T-helper 17 cell (primary cell): ENCODE data around the gene HES4. TPM values are rescaled to one million over a fixed set of nuclear protein-coding genes. Genes with fewer than 3 reads are reported as not detected.
"Not testable (repeated sequence)": the region's sequence is repeated elsewhere in the genome, so short reads cannot be mapped to it uniquely, and the experiment has no call there.

Experiments used
- ATAC-seq: fragments of 150-1000 bp; cut with Tn5 transposase; 2 replicates; pipeline ENCODE4 v1.10.0; 2021; ENCODE audit warnings: mild to moderate bottlenecking, moderate library complexity
- DNase-seq, 3 donors: peaks; one replicate each; pipeline versions ENCODE4 v3.0.0 to v3.0.0-alpha.2; 2020 to 2021
- H3K9me3 ChIP-seq: one replicate; pipeline ENCODE4 v1.7.0; 2013; ENCODE audit warnings: low read length, mild to moderate bottlenecking; ENCODE audit not compliant: control insufficient read depth, poor library complexity, severe bottlenecking
- H3K27ac Mint-ChIP-seq: one replicate; pipeline ENCODE4 v1.8.0; 2022; ENCODE audit warnings: mild to moderate bottlenecking, moderate library complexity, mixed read lengths
- H3K27me3 Mint-ChIP-seq: one replicate; pipeline ENCODE4 v1.8.0; 2022; ENCODE audit warnings: mixed read lengths
- H3K36me3 Mint-ChIP-seq: one replicate; pipeline ENCODE4 v1.8.0; 2022; ENCODE audit warnings: low read depth, mixed read lengths
- H3K4me1 Mint-ChIP-seq: one replicate; pipeline ENCODE4 v1.8.0; 2022; ENCODE audit warnings: mild to moderate bottlenecking, mixed read lengths
- H3K4me3 Mint-ChIP-seq: one replicate; pipeline ENCODE4 v1.8.0; 2022; ENCODE audit warnings: mild to moderate bottlenecking, moderate library complexity, mixed read lengths
- total RNA-seq, 4 donors: library from RNA in 2 of 4; stranded (reverse) in 2 of 4; gene quantifications; one replicate each; pipeline ENCODE4 v1.2.3 and lab custom pipeline; 2022 to 2026

HES4 gene
- total RNA-seq, 2 donors from 2014 or later: 9.6 to 10.5 TPM

GRCh38 chr1:981491-981954 is 18.4 kb downstream of the HES4 start:
- H3K27me3 Mint-ChIP-seq: peaks cover 35% of the 10 kb centered on the region
- H3K36me3 Mint-ChIP-seq: no peaks in the 10 kb centered on the region
- peak in 1 of 3 donors; percentile 10 for DNase-seq
- H3K27ac Mint-ChIP-seq: no peak overlapping the region
- no peak overlapping the region for H3K4me3 Mint-ChIP-seq
- peaks cover 3% of the 10 kb centered on the region for H3K4me1 Mint-ChIP-seq
- ATAC-seq: no peak
- no peaks in the 10 kb centered on the region for H3K9me3 ChIP-seq

DNA sequence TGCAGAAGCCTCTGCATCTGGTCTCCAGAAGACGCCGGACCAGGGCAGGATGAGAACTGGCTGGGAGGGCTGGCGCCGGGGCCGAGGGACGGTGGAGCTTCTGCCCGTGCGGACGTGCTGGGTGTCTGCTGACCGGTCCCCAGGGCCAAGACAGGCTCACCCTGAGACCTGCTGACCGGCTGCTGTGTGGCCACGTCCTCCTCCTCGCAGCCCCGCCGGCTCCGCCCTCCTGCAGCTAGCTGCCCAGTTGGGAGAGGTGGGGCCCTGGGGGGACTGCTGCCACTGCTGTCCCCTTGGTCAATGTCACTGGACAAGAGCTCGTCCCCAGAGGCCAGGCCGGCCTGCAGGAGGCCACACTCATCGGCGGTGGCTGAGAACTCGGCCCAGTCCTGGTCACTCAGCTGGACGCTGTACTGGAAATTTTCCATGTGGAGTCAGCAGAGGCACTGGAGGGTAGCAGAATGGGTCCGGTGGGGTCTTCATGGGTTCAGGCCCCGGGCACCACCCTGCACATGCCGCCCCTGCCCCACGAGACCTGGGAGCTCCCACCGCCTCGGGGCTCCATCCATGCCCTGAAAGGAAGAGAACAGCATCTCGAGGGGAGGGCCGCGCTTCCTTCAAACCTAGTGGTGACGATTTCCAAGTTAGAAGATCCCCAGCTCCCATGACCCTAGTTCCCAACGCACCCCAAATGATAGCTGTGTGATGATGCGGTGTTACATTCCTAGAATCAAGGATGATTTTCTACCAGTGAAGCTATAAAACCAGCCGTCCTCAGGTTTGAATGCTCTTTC is 19.1 kb downstream of the HES4 start:
- Mint-ChIP-seq H3K36me3 (no peaks in the 10 kb centered on the region), H3K27ac (no peak overlapping the region), H3K4me3 (no peak overlapping the region), H3K27me3 (peaks cover 30% of the 10 kb centered on the region), H3K4me1 (peaks cover 5% of the 10 kb centered on the region)
- no peak for DNase-seq
- H3K9me3 ChIP-seq: no peaks in the 10 kb centered on the region
- no peak for ATAC-seq

DNA sequence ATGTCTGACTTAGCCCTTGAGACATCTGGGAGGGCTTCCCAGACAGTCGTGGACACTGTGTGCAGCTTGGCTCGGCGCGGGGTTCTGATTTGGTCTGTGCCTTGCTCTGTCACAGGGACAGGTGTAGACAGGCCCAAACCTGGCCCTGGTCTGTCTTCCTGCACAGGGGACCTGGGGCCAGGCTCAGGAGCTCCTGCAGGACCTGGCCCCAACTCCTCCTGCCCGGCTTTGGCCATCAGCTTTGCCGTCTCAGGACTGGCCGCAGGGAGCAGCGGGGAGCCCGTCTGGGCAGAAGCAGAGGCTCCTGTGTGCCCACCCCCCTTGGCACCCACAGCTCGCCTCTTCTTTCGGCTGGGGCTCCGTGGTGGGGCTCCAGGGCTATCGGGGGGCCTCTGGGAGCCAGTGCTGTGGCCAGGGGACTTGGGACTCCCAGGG is 19.7 kb downstream of the HES4 start:
- H3K27me3 Mint-ChIP-seq: peaks cover 27% of the 10 kb centered on the region
- H3K4me1 Mint-ChIP-seq: peaks cover 9% of the 10 kb centered on the region
- DNase-seq (no peak), ATAC-seq (no peak)
- no peak overlapping the region for H3K4me3 Mint-ChIP-seq
- no peak overlapping the region for H3K27ac Mint-ChIP-seq
- H3K9me3 ChIP-seq: no peaks in the 10 kb centered on the region
- H3K36me3 Mint-ChIP-seq: no peaks in the 10 kb centered on the region

DNA sequence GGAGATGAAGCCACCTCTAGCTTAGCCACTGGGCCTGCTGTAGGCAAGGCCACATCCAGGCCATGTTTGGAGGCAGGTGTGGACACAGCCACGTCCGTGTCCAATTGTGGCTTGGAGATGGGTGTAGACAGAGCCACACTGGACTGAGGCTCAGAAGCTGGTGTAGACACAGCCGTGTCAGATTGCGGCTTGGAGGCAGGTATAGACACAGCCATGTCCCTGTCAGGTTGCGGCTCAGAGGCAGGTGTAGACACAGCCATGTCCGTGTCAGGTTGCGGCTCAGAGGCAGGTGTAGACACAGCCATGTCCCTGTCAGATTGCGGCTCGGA is 20.2 kb downstream of the HES4 start:
- ATAC-seq (no peak), DNase-seq (no peak)
- H3K9me3 ChIP-seq: no peaks in the 10 kb centered on the region
- Mint-ChIP-seq H3K4me1 (peaks cover 9% of the 10 kb centered on the region), H3K27me3 (peaks cover 24% of the 10 kb centered on the region), H3K4me3 (no peak overlapping the region), H3K27ac (no peak overlapping the region), H3K36me3 (no peaks in the 10 kb centered on the region)

- no peak overlapping the region for H3K27ac Mint-ChIP-seq
- no peak overlapping the region for H3K4me3 Mint-ChIP-seq
- DNase-seq (no peak), ATAC-seq (no peak)
- peaks cover 24% of the 10 kb centered on the region for H3K27me3 Mint-ChIP-seq
- no peaks in the 10 kb centered on the region for H3K9me3 ChIP-seq
- peaks cover 9% of the 10 kb centered on the region for H3K4me1 Mint-ChIP-seq
- no peaks in the 10 kb centered on the region for H3K36me3 Mint-ChIP-seq
Observed at GRCh38 chr1:978835-979743, 20.8 kb downstream of the HES4 start.

- H3K27ac Mint-ChIP-seq: no peak overlapping the region
- peaks cover 17% of the 10 kb centered on the region for H3K27me3 Mint-ChIP-seq
- H3K36me3 Mint-ChIP-seq: no peaks in the 10 kb centered on the region
- no peak for ATAC-seq
- H3K4me3 Mint-ChIP-seq: peak overlapping the region; percentile 56
- DNase-seq: no peak
- H3K9me3 ChIP-seq: no peaks in the 10 kb centered on the region
- peaks cover 9% of the 10 kb centered on the region for H3K4me1 Mint-ChIP-seq
Observed at GRCh38 chr1:978069-978834, 21.6 kb downstream of the HES4 start.

DNA sequence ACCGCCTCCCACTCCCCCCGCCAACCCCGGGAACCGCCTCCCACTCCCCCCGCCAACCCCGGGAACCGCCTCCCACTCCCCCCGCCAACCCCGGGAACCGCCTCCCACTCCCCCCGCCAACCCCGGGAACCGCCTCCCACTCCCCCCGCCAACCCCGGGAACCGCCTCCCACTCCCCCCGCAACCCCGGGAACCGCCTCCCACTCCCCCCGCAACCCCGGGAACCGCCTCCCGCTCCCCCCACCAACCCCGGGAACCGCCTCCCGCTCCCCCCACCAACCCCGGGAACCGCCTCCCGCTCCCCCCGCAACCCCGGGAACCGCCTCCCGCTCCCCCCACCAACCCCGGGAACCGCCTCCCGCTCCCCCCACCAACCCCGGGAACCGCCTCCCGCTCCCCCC is 23.1 kb downstream of the HES4 start:
- H3K36me3 Mint-ChIP-seq, H3K27me3 Mint-ChIP-seq, H3K4me3 Mint-ChIP-seq, H3K9me3 ChIP-seq, H3K4me1 Mint-ChIP-seq, ATAC-seq, DNase-seq, H3K27ac Mint-ChIP-seq: not testable (repeated sequence)

DNA sequence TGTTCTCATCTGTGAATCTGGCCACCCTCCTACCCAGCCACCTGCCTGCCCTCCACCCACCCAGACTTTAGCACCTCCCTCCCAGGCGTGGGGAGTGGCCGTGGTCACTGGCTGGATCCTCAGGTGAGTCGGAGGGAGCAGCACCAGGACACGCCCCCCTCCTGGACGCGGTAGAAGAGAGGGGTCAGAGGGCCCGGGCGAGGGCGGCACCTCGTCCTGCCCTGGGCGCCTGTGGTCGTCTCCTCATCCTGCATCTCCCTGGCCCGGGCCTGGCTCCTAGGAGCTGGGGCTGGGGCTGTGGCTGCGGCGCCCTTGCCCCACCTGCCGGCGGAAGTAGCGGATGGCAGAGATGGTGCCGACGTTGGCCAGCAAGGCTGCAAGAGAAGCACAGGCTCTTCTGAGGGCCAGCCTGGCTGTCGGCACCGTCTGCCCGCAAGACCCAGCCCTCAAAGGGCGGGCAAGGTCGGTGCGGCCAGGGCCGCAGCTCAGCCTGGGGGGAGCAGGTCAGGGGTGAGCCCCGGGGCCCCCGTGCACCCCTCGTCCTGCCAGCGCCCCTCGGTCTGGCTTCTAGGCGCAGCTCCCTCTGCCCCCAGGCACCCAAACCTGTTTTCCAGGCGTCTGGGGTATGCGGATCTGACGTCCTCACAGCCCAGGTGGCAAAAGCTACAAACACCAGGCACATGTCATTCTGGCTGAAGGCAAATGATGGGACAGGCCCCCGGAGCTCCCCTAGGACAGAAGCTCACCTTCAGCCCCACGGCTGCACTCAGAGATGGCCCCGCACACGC is 23.8 kb downstream of the HES4 start:
- Mint-ChIP-seq H3K4me1 (peaks cover 9% of the 10 kb centered on the region), H3K36me3 (no peaks in the 10 kb centered on the region), H3K27me3 (peaks cover 5% of the 10 kb centered on the region), H3K4me3 (peak overlapping the region; percentile 45), H3K27ac (no peak overlapping the region)
- ATAC-seq (peak; percentile 89), DNase-seq (peak; percentile 36 to 57 (median 49))
- H3K9me3 ChIP-seq: no peaks in the 10 kb centered on the region

DNA sequence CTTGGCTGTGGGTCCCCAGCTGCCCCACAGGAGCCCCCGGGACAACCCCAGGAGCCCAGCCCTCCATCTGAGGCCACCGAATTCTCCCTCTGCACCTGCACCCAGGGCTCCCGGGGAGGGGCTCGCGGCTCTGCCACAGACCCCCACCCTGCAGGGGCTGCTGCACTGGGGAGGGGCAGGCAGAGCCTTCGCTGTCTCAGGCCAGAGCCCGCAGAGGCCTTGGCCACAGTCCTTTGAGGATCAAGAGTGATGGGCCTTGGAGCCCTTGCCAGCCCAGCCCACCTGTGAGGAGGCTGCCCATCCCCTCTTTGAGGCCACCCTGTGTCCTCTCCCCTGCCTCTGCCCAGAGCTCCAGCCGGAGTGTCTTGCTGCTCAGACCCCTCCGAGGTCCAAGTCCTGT is 24.5 kb downstream of the HES4 start:
- peaks cover 5% of the 10 kb centered on the region for H3K27me3 Mint-ChIP-seq
- H3K36me3 Mint-ChIP-seq: no peaks in the 10 kb centered on the region
- DNase-seq: no peak
- H3K4me3 Mint-ChIP-seq: peak overlapping the region; percentile 45
- ATAC-seq: no peak
- H3K27ac Mint-ChIP-seq: no peak overlapping the region
- no peaks in the 10 kb centered on the region for H3K9me3 ChIP-seq
- H3K4me1 Mint-ChIP-seq: peaks cover 9% of the 10 kb centered on the region

GRCh38 chr1:974687-975328 is 25.1 kb downstream of the HES4 start:
- no peak for ATAC-seq
- peaks cover 9% of the 10 kb centered on the region for H3K4me1 Mint-ChIP-seq
- peaks cover 5% of the 10 kb centered on the region for H3K27me3 Mint-ChIP-seq
- H3K27ac Mint-ChIP-seq: no peak overlapping the region
- no peaks in the 10 kb centered on the region for H3K36me3 Mint-ChIP-seq
- H3K9me3 ChIP-seq: no peaks in the 10 kb centered on the region
- H3K4me3 Mint-ChIP-seq: no peak overlapping the region
- DNase-seq: no peak

DNA sequence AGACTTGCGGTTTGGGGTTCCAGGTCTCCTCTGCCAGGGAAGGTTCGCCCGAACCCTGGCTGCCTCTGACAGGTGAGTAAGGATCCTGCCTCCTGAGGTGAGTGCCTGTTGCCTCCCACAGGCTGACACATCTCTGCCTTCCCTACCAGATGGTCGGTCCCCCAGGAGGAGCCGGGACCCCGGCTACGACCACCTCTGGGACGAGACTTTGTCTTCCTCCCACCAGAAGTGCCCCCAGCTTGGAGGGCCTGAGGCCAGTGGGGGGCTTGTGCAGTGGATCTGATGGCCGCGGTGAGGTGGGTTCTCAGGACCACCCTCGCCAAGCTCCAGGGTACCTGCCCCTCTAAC is 25.6 kb downstream of the HES4 start:
- Mint-ChIP-seq H3K27me3 (peaks cover 5% of the 10 kb centered on the region), H3K27ac (no peak overlapping the region), H3K4me3 (no peak overlapping the region), H3K4me1 (peaks cover 10% of the 10 kb centered on the region), H3K36me3 (no peaks in the 10 kb centered on the region)
- no peak for ATAC-seq
- no peaks in the 10 kb centered on the region for H3K9me3 ChIP-seq
- no peak for DNase-seq
